ENCODE data around the gene ROBO2. TPM values are rescaled to one million over a fixed set of nuclear protein-coding genes. Genes with fewer than 3 reads are reported as not detected.

ROBO2 gene
- total and polyA plus RNA-seq, 2 experiments from 2014 or later = 1.5 to 7.8 TPM

DNA sequence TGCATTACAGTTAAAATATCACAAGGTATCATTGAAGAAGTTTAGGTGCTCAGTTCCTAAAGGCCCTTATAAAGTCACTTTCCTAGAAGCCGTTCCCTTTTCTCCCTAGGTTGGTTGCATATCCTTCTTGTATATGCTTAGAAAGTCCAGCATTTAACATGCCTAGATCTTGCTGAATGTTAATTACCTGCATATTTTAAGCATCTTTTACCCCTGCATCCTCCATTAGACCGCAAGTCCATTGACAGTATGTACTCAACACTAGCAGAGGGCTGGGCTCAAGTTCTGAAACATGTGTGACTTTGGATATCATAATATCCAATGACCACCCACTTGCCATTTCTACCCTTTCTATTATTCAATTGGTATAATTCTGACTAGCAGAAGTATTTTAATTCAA is 336.6 kb downstream of the ROBO2 start:
- Histone ChIP-seq H3K4me3 (no peak overlapping the region), H3K79me2 (replicated peaks; ENCODE audit: insufficient read depth) (no peaks in the 10 kb centered on the region), H3K9me2 (ENCODE audit: insufficient read depth) (no peaks in the 10 kb centered on the region), H3K4me2 (no peak overlapping the region), H3F3A (replicated peaks; ENCODE audit: low read depth) (no peaks in the 10 kb centered on the region), H4K20me1 (replicated peaks; ENCODE audit: insufficient read depth) (no peaks in the 10 kb centered on the region), H2AFZ (no peak overlapping the region), H3K27me3 (ENCODE audit: insufficient read depth) (no peaks in the 10 kb centered on the region), H3K4me1 (ENCODE audit: insufficient read depth) (peaks cover 7% of the 10 kb centered on the region), H3K36me3 (ENCODE audit: insufficient read depth) (no peaks in the 10 kb centered on the region), H3K27ac (ENCODE audit: low read depth) (no peak overlapping the region)
- Mint-ChIP-seq H3K36me3 (ENCODE audit: low read depth) (no peaks in the 10 kb centered on the region), H3K9me3 (no peaks in the 10 kb centered on the region), H3K4me3 (no peak overlapping the region), H3K27ac (no peak overlapping the region), H3K4me1 (peaks cover 6% of the 10 kb centered on the region), H3K27me3 (ENCODE audit: insufficient read depth, low read depth, poor library complexity) (peaks cover 3% of the 10 kb centered on the region)
- DNase-seq (ENCODE audit: low spot score) (no peak), ATAC-seq (no peak)
- TF ChIP-seq ZNF331 (CRISPR knock-in tag; IDR thresholded peaks at IDR 0.05; ENCODE audit: low read depth) (no peak), POLR2AphosphoS5 (IDR thresholded peaks at IDR 0.05; ENCODE audit: low read depth) (no peak), CREB1 (CRISPR knock-in tag; IDR thresholded peaks at IDR 0.05; ENCODE audit: low read depth) (no peak), NANOG (IDR thresholded peaks at IDR 0.05; ENCODE audit: borderline replicate concordance) (no peak), JUNB (IDR thresholded peaks at IDR 0.05; ENCODE audit: unreplicated experiment) (no peak), ZNF114 (CRISPR knock-in tag; IDR thresholded peaks at IDR 0.05) (no peak), STAT1 (IDR thresholded peaks at IDR 0.05; ENCODE audit: unreplicated experiment) (no peak)
- TF ChIP-seq, protein P1, sequence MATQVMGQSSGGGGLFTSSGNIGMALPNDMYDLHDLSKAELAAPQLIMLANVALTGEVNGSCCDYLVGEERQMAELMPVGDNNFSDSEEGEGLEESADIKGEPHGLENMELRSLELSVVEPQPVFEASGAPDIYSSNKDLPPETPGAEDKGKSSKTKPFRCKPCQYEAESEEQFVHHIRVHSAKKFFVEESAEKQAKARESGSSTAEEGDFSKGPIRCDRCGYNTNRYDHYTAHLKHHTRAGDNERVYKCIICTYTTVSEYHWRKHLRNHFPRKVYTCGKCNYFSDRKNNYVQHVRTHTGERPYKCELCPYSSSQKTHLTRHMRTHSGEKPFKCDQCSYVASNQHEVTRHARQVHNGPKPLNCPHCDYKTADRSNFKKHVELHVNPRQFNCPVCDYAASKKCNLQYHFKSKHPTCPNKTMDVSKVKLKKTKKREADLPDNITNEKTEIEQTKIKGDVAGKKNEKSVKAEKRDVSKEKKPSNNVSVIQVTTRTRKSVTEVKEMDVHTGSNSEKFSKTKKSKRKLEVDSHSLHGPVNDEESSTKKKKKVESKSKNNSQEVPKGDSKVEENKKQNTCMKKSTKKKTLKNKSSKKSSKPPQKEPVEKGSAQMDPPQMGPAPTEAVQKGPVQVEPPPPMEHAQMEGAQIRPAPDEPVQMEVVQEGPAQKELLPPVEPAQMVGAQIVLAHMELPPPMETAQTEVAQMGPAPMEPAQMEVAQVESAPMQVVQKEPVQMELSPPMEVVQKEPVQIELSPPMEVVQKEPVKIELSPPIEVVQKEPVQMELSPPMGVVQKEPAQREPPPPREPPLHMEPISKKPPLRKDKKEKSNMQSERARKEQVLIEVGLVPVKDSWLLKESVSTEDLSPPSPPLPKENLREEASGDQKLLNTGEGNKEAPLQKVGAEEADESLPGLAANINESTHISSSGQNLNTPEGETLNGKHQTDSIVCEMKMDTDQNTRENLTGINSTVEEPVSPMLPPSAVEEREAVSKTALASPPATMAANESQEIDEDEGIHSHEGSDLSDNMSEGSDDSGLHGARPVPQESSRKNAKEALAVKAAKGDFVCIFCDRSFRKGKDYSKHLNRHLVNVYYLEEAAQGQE (IDR thresholded peaks at IDR 0.05; ENCODE audit: unreplicated experiment) = no peak
- TF ChIP-seq, protein P2, sequence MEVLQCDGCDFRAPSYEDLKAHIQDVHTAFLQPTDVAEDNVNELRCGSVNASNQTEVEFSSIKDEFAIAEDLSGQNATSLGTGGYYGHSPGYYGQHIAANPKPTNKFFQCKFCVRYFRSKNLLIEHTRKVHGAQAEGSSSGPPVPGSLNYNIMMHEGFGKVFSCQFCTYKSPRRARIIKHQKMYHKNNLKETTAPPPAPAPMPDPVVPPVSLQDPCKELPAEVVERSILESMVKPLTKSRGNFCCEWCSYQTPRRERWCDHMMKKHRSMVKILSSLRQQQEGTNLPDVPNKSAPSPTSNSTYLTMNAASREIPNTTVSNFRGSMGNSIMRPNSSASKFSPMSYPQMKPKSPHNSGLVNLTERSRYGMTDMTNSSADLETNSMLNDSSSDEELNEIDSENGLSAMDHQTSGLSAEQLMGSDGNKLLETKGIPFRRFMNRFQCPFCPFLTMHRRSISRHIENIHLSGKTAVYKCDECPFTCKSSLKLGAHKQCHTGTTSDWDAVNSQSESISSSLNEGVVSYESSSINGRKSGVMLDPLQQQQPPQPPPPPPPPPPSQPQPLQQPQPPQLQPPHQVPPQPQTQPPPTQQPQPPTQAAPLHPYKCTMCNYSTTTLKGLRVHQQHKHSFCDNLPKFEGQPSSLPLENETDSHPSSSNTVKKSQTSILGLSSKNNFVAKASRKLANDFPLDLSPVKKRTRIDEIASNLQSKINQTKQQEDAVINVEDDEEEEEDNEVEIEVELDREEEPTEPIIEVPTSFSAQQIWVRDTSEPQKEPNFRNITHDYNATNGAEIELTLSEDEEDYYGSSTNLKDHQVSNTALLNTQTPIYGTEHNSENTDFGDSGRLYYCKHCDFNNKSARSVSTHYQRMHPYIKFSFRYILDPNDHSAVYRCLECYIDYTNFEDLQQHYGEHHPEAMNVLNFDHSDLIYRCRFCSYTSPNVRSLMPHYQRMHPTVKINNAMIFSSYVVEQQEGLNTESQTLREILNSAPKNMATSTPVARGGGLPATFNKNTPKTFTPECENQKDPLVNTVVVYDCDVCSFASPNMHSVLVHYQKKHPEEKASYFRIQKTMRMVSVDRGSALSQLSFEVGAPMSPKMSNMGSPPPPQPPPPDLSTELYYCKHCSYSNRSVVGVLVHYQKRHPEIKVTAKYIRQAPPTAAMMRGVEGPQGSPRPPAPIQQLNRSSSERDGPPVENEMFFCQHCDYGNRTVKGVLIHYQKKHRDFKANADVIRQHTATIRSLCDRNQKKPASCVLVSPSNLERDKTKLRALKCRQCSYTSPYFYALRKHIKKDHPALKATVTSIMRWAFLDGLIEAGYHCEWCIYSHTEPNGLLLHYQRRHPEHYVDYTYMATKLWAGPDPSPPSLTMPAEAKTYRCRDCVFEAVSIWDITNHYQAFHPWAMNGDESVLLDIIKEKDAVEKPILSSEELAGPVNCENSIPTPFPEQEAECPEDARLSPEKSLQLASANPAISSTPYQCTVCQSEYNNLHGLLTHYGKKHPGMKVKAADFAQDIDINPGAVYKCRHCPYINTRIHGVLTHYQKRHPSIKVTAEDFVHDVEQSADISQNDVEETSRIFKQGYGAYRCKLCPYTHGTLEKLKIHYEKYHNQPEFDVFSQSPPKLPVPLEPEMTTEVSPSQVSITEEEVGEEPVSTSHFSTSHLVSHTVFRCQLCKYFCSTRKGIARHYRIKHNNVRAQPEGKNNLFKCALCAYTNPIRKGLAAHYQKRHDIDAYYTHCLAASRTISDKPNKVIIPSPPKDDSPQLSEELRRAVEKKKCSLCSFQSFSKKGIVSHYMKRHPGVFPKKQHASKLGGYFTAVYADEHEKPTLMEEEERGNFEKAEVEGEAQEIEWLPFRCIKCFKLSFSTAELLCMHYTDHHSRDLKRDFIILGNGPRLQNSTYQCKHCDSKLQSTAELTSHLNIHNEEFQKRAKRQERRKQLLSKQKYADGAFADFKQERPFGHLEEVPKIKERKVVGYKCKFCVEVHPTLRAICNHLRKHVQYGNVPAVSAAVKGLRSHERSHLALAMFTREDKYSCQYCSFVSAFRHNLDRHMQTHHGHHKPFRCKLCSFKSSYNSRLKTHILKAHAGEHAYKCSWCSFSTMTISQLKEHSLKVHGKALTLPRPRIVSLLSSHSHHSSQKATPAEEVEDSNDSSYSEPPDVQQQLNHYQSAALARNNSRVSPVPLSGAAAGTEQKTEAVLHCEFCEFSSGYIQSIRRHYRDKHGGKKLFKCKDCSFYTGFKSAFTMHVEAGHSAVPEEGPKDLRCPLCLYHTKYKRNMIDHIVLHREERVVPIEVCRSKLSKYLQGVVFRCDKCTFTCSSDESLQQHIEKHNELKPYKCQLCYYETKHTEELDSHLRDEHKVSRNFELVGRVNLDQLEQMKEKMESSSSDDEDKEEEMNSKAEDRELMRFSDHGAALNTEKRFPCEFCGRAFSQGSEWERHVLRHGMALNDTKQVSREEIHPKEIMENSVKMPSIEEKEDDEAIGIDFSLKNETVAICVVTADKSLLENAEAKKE (CRISPR knock-in tag; IDR thresholded peaks at IDR 0.05) = no peak
- TF ChIP-seq, protein P3, sequence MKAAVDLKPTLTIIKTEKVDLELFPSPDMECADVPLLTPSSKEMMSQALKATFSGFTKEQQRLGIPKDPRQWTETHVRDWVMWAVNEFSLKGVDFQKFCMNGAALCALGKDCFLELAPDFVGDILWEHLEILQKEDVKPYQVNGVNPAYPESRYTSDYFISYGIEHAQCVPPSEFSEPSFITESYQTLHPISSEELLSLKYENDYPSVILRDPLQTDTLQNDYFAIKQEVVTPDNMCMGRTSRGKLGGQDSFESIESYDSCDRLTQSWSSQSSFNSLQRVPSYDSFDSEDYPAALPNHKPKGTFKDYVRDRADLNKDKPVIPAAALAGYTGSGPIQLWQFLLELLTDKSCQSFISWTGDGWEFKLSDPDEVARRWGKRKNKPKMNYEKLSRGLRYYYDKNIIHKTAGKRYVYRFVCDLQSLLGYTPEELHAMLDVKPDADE (IDR thresholded peaks at IDR 0.05) = no peak
